Placental epithelial cell (primary cell): ENCODE data around the gene SEPTIN2. TPM values are rescaled to one million over a fixed set of nuclear protein-coding genes. Genes with fewer than 3 reads are reported as not detected.

ENCODE experiments used
- total RNA-seq: library from RNA; depleted of rRNA; stranded (reverse); fragments of >200 nt; gene quantifications from 2 replicates; pipeline ENCODE4 v1.2.3, GENCODE V29; 2012

The SEPTIN2 gene
- total RNA-seq, result 331 and 382 TPM in 2 replicates

GRCh38 chr2:241315879-241316631, at the start of gene SEPTIN2:
SEPTIN2 (plus strand) TSS chr2:241315925; CDS start chr2:241324233, 8,308 bp downstream.

GRCh38 chr2:241315093-241315878, 439 bp upstream of the SEPTIN2 start, which contains the start of gene HDLBP:
HDLBP (minus strand) TSS chr2:241315672; CDS start chr2:241266869, 48,803 bp downstream.

GRCh38 chr2:241355983-241356870, 40.5 kb downstream of the SEPTIN2 start, which contains the start of gene FARP2:
FARP2 (plus strand) TSS chr2:241356285; CDS start chr2:241373108, 16,823 bp downstream.

Other genes with a start within 250 kb of the SEPTIN2 start
- 27.5 and 45.8 TPM in 2 replicates for gene MTERF4, start 213.6 kb upstream of the SEPTIN2 start, total RNA-seq
- 3.9 and 4.4 TPM in 2 replicates for gene PASK, start 166.5 kb upstream of the SEPTIN2 start, total RNA-seq
- gene PPP1R7, start 165.5 kb upstream of the SEPTIN2 start, total RNA-seq, result 32.2 and 47.6 TPM in 2 replicates
- under 0.01 TPM in 1 of 2 replicates, not detected in the other for gene ANO7, start 127.2 kb upstream of the SEPTIN2 start, total RNA-seq
- gene HDLBP, start 253 bp upstream of the SEPTIN2 start, total RNA-seq, result 973 and 1,501 TPM in 2 replicates
- gene FARP2, start 40.4 kb downstream of the SEPTIN2 start, total RNA-seq, result 36.9 and 43.5 TPM in 2 replicates
- gene STK25, start 192.7 kb downstream of the SEPTIN2 start, total RNA-seq, result 271 and 448 TPM in 2 replicates
- gene BOK, start 242.8 kb downstream of the SEPTIN2 start, total RNA-seq, result 138 and 210 TPM in 2 replicates